LHCN-M2 (cell line): Measurements from ENCODE around the gene ATP1A3. TPM values are rescaled to one million over a fixed set of nuclear protein-coding genes. Genes with fewer than 3 reads are reported as not detected.
"Not testable (repeated sequence)": the region's sequence is repeated elsewhere in the genome, so short reads cannot be mapped to it uniquely, and the experiment has no call there.

Experiments used
- DNase-seq: peaks from one replicate; pipeline ENCODE4 v3.0.0-alpha.2; 2012; ENCODE audit warnings: low read depth
- total RNA-seq: library from RNA; depleted of rRNA; stranded (reverse); fragments of >200 nt; gene quantifications from 2 replicates; pipeline ENCODE4 v1.2.3, GENCODE V29; 2014

The ATP1A3 gene
- total RNA-seq, 1 experiment from 2014 or later: 0.40 TPM

- DNase-seq: no peak
Observed at GRCh38 chr19:42010245-42011126, 16.5 kb upstream of the ATP1A3 start.

DNA sequence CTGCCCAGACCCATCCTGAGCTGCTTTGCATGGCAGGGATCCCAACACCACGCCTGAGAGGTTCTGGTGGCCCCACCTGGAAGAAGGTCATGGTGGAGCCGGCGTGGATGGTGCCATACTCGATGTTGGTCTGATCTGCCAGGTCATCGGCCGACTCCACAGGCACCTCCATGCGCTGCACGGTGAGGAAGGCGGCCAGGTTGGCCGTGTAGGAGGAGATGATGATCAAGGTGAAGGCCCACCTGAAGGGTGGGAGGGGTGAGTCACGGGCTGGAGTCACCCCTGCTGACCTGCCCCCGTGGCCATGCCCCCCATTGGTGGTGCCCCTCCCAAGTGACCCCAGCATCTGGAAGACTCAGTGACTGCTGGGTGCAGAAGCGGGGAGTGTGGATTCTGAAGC, 12.5 kb upstream of the ATP1A3 start:
- DNase-seq: no peak

GRCh38 chr19:42005504-42005903, 11.5 kb upstream of the ATP1A3 start:
- DNase-seq: no peak

DNA sequence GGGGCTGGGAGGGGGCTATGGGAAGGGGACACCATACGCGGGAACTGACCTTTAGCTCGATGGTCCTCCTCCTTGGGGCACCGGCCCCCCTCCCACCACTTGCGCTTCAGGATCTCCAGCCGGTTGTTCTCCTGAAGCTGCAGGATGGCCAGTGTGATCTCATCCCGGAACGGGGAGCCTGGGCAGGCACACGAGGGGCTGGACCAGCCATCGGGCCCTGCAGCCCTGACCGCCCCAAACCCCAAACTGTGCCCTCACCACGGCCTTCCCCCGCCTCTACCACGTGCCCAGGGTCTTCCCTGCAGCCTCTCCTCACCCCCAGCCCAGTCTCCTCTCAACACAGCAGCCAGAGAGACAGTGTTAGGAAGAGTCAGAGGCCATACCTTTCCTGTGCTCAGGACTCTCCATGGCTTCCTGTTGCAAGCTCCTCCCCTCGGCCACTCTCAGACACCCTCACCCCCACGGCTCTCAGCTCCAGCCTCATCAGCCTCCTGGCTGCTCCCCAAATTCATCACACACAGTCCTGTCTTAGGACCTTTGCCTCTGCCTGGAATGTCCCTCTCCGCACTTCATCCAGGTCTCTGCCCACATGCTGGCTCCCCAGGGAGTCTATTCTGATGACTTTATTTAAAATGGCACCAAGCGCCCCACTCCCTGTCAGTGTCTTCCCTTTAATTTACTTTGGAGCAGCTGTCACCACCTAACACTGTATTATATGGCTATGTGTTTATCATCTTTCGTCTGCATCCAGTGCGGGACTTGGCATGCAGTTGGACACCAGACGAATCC, 9.7 kb upstream of the ATP1A3 start:
- DNase-seq: no peak

GRCh38 chr19:41999878-42000208, 5.8 kb upstream of the ATP1A3 start:
- no peak for DNase-seq

GRCh38 chr19:41999071-41999877, 5.2 kb upstream of the ATP1A3 start:
- no peak for DNase-seq

DNA sequence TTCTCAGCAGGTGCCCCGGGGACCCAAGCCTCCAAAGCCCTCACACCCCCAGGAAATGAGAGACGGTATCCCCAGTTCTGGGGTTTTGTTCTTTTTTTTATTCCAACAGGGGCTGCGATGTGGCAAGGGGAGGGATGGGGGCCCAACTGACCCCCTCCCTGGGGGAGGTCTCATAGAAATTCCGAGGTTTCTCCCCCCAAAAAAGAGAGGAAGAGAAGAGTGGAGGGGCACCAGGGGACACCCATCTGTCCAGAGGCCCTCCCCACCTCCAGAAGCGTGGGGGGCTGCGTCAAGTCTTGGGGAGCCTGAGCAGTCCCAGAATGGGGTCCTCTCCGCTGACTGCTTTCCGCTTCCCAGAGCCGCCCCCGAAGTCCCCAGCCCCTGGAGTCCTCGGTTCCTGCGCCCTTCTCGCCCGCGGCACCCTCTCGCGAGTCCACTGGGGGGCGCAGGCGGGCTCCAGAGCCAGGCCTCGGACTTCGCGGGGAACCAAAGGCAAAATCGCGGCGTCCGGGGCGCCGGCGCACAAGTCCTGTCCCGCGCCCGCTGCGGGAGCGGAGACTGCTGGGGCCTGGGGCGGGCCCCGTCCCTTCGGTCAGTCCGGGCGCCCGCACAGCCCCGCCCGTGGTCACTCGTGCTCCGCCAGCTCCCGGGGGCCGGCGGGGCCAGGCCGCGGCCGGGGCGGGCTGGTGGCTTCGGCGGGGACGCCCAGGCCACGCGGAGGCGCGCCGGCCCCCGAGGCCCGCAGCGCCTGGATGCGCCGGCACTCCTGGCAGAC, 4.4 kb upstream of the ATP1A3 start:
- no peak for DNase-seq

DNA sequence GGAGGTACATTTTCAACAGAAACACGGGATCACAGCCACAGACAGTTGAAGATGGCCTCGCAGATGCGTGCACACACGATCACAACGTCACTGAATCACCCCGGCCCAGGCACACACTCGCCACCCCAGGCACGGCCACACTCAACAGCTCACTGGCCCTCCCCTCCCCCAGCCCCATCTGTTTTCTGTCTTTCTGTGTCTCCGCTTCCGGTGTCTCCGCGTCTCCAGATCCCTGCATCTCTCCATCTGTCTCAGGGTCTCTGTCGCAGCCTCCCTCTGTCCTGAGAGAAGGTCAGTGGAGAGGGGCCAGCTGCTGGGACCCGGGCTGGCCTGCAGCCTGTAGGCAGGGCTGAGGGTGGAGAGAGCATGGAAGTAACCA, 3.8 kb upstream of the ATP1A3 start:
- no peak for DNase-seq

DNA sequence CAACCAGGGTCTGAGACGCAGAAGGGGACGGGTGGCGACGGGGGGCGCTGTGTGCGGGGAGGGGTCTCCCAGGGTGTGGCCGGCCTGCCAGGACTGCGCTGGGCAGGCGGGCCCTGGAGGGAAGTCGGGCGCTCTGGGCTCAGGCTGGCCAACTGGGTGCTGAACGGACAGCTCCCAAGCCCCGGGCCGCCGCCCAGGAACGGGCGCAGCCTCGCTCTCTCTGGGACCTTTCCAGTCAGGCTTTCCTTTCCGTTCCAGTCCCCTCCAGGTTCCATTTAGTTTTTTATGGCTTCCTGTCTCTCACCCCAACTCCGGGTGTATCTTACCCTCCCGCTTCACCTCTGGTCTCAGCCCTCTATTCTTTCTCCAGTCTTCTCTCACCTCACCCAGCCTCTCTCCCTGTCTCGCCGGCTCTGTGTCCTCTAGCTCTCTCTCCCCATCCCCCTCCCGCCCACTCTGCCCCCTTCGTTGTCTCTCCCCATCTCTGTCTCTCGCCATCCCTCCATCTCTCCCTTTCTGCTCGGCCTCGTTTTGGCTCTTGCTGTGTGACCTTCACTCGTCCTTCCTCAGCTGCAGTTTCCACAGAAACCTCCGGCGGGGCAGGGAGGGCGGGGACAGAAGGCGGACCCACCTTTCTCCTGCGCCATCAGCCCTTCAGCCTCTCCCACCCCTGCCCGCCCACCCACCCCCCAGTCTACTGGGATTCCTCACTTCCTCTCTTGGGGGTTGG, 3.3 kb upstream of the ATP1A3 start:
- DNase-seq: peak; percentile 15

DNA sequence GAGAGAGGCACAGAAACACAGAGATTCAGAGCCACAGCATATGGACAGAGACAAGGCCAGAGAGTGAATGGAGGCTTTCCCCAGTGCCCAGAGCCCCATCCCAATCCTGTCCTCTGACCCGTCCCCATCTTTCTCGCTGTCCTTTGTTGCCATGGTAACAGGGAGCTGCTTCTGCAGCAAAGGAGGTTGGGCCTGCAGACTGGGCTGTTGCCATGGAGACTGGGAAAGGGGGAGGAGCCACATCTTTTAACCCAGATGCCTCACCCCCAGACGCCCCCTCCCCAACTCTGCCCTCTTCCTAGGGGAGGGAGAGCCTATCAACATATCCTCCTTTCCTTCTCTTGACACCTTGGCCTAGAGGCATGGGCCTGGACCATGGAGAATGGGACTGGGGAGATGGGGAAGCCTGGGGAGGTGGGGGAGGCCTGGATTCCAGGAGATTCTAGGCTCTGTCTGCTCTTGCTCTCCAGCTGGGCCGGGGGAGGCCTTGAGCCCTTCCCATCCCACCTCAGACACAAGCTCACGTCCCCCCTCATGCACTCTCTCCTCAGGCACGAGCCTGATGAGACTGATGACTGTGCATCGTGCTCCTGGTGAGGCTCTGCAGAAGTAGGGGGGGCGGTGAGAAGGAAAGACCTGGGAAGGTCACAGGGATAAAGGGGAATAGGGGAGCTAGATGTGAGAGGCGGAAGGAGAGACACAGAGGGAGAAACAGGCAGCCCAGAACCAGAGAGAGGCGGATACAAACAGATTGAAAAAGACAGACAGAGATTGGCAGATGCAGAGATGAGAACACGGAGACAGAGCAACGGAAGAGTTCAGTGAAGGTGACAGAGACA, 2.1 kb upstream of the ATP1A3 start:
- peak; percentile 17 for DNase-seq

DNA sequence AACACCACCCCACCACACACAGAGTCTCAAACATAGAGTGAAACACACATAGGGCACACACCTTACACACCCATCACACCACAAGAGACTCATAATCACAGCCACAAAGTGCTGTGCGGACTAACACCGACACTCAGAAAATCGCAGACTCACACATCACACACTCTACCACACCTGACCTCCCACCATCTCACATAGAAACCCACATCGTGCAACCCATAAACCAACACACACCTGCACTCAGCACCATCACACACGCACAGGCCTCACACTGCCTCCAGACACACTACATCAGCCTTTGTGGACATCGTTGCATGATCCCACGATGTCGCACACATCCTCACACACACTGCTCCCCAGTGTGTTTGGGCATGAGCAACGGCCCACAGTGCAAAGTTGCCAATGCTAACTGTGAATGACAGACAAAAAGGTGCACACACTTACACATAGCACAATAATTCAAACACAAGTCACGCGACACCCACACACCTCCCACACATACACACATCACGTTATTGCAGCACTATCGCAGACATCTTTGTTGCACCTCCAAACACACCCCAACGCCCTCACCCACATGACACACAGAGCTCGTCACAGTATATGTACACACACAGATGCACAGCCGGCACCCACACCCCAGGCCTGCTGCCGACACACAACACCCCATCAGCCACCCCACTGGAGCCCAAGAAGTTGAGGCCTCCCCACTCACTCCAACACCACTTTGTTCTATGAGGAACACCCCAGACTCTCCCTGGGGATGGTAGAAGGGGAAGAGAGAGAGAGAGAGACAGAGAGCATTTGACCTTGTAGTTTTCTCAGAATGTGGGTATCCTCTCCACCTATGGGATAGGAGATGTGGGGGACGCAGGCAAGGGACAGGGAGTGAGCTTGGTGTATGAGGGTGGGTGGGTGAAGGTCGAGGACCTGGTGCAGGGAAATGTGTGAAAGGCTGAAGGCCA, 1.2 kb upstream of the ATP1A3 start:
- no peak for DNase-seq

GRCh38 chr19:41994521-41994971, 516 bp upstream of the ATP1A3 start:
- no peak for DNase-seq

GRCh38 chr19:41991925-41992569, 2.0 kb downstream of the ATP1A3 start:
- DNase-seq: not testable (repeated sequence)

- DNase-seq: no peak
Observed at GRCh38 chr19:41991025-41991424, 3.0 kb downstream of the ATP1A3 start.

GRCh38 chr19:41990615-41991014, 3.4 kb downstream of the ATP1A3 start:
- DNase-seq: no peak

GRCh38 chr19:41990028-41990427, 4.0 kb downstream of the ATP1A3 start:
- DNase-seq: no peak

GRCh38 chr19:41988947-41989346, 5.1 kb downstream of the ATP1A3 start:
- no peak for DNase-seq
